SK-N-SH (cell line): Measurements from ENCODE around the gene MIP.

ENCODE experiments used
- CHD2 ChIP-seq: fragments of 150-350 bp; IDR thresholded peaks from 2 replicates; pipeline ENCODE4 v1.6.1; 2018; ENCODE audit warnings: low read length; ENCODE audit not compliant: partially characterized antibody
- CTCF ChIP-seq: fragments of 200-600 bp; sonication (generic); IDR thresholded peaks from 2 replicates; pipeline ENCODE4 v1.6.1; 2017; ENCODE audit warnings: antibody characterized with exemption, mild to moderate bottlenecking, moderate library complexity
- ELF1 ChIP-seq: IDR thresholded peaks from 2 replicates; pipeline ENCODE4 v1.4.0; 2012
- EP300 ChIP-seq, 2 experiments: IDR thresholded peaks; 2 replicates each; pipeline versions ENCODE4 v1.4.0 to v1.6.1; 2012; ENCODE audit warnings: borderline replicate concordance in 1 of 2, low read depth in 1 of 2, low read length in 1 of 2
- REST ChIP-seq: IDR thresholded peaks from 2 replicates; pipeline ENCODE4 v1.6.1; 2012; ENCODE audit warnings: mild to moderate bottlenecking, low read depth, low read length, moderate library complexity
- RFX5 ChIP-seq: IDR thresholded peaks from 2 replicates; pipeline ENCODE4 v1.6.1; 2012; ENCODE audit warnings: mild to moderate bottlenecking, improper control_type of control experiment, low read length
- USF2 ChIP-seq: fragments of 150-350 bp; IDR thresholded peaks from 2 replicates; pipeline ENCODE4 v1.6.1; 2017; ENCODE audit warnings: antibody characterized with exemption, low read length, low read depth, borderline replicate concordance

GRCh38 chr12:56431288-56431687, 23.2 kb downstream of the MIP start:
- TF ChIP-seq CTCF (no peak), EP300 (IDR thresholded peaks at IDR 0.05; ENCODE audit: borderline replicate concordance in 1 of 2, low read depth in 1 of 2, low read length in 1 of 2) (no peak), USF2 (no peak), CHD2 (no peak), RFX5 (no peak), ELF1 (no peak), REST (no peak)
